Neural cell (in vitro differentiated cells): ENCODE data around the gene TMBIM1. TPM values are rescaled to one million over a fixed set of nuclear protein-coding genes. Genes with fewer than 3 reads are reported as not detected.
"Not testable (repeated sequence)": the region's sequence is repeated elsewhere in the genome, so short reads cannot be mapped to it uniquely, and the experiment has no call there.

ENCODE experiments used
- H2AFZ ChIP-seq: fragments of 200-600, 300-800 bp; sonication (generic), shearing (Covaris generic); 2 replicates; pipeline ENCODE4 v1.6.0; 2014; ENCODE audit warnings: low read depth, mild to moderate bottlenecking, antibody characterized with exemption, low read length, moderate library complexity
- H3F3A ChIP-seq: fragments of 200-600 bp; shearing (Covaris generic); 2 replicates; pipeline ENCODE4 v1.6.1; 2016; ENCODE audit warnings: mild to moderate bottlenecking, moderate library complexity, mixed read lengths, antibody characterized with exemption, low read length; ENCODE audit not compliant: insufficient read depth, poor library complexity, severe bottlenecking
- H3K27ac ChIP-seq: fragments of 200-600, 300-800 bp; sonication (generic), shearing (Covaris generic); 2 replicates; pipeline ENCODE4 v1.5.1; 2014; ENCODE audit warnings: mild to moderate bottlenecking, low read length, moderate library complexity
- H3K27me3 ChIP-seq: fragments of 300-800, 200-600 bp; sonication (generic), shearing (Covaris generic); 2 replicates; pipeline ENCODE4 v1.6.0; 2014; ENCODE audit warnings: mild to moderate bottlenecking, low read depth, low read length, moderate library complexity; ENCODE audit not compliant: insufficient read depth
- H3K36me3 ChIP-seq: fragments of 300-800, 200-600 bp; sonication (generic), shearing (Covaris generic); 2 replicates; pipeline ENCODE4 v1.5.1; 2014; ENCODE audit warnings: mild to moderate bottlenecking, antibody characterized with exemption, low read length, moderate library complexity; ENCODE audit not compliant: insufficient read depth
- H3K4me2 ChIP-seq: fragments of 300-800, 200-600 bp; sonication (generic), shearing (Covaris generic); 2 replicates; pipeline ENCODE4 v1.6.0; 2014; ENCODE audit warnings: mild to moderate bottlenecking, low read length
- H3K4me3 ChIP-seq: fragments of 300-800, 200-600 bp; sonication (generic), shearing (Covaris generic); 2 replicates; pipeline ENCODE4 v1.5.1; 2014; ENCODE audit warnings: mild to moderate bottlenecking, low read length, moderate library complexity
- H3K79me2 ChIP-seq: fragments of 200-600 bp; shearing (Covaris generic); replicated peaks from 2 replicates; pipeline ENCODE4 v1.6.0; 2014; ENCODE audit warnings: mild to moderate bottlenecking, low read length, moderate library complexity; ENCODE audit not compliant: insufficient read depth
- H3K9ac ChIP-seq: fragments of 300-800, 200-600 bp; sonication (generic), shearing (Covaris generic); 2 replicates; pipeline ENCODE4 v1.6.1; 2016; ENCODE audit warnings: mild to moderate bottlenecking, low read length, mixed read lengths
- H3K9me2 ChIP-seq: fragments of 200-600 bp; shearing (Covaris generic); 2 replicates; pipeline ENCODE4 v1.6.1; 2016; ENCODE audit warnings: mild to moderate bottlenecking, low read length, mixed read lengths; ENCODE audit not compliant: insufficient read depth
- H3K9me3 ChIP-seq: fragments of 200-600, 300-800 bp; sonication (generic), shearing (Covaris generic); 2 replicates; pipeline ENCODE4 v1.6.1; 2016; ENCODE audit warnings: mild to moderate bottlenecking, mixed run types, low read length, moderate library complexity, mixed read lengths
- H4K20me1 ChIP-seq: fragments of 200-600 bp; shearing (Covaris generic); 2 replicates; pipeline ENCODE4 v1.6.1; 2016; ENCODE audit warnings: mild to moderate bottlenecking, mixed run types; ENCODE audit not compliant: insufficient read depth
- CTCF ChIP-seq: fragments of 450-650 bp; IDR thresholded peaks from 2 replicates; pipeline ENCODE4 v1.5.1; 2014; ENCODE audit warnings: antibody characterized with exemption, mild to moderate bottlenecking, moderate library complexity; ENCODE audit not compliant: poor library complexity, severe bottlenecking
- EP300 ChIP-seq: fragments of 450-650 bp; conservative IDR thresholded peaks from 2 replicates; pipeline ENCODE4 v1.6.1; 2014; ENCODE audit warnings: antibody characterized with exemption, mild to moderate bottlenecking, moderate library complexity; ENCODE audit not compliant: poor library complexity, severe bottlenecking
- EZH2 ChIP-seq: fragments of 200-600, 300-800 bp; shearing (Covaris generic), sonication (generic); IDR thresholded peaks from 2 replicates; pipeline ENCODE4 v1.6.1; 2014; ENCODE audit warnings: antibody characterized with exemption, low read length, borderline replicate concordance, mild to moderate bottlenecking; ENCODE audit not compliant: insufficient read depth, poor library complexity, severe bottlenecking
- MXI1 ChIP-seq: fragments of 450-650 bp; conservative IDR thresholded peaks from 2 replicates; pipeline ENCODE4 v1.6.1; 2014; ENCODE audit warnings: antibody characterized with exemption, mild to moderate bottlenecking; ENCODE audit not compliant: poor library complexity, severe bottlenecking
- POLR2AphosphoS5 ChIP-seq: IDR thresholded peaks from 2 replicates; pipeline ENCODE4 v1.6.1; 2012
- RAD21 ChIP-seq: fragments of 450-650 bp; conservative IDR thresholded peaks from 2 replicates; pipeline ENCODE4 v1.6.1; 2014; ENCODE audit warnings: antibody characterized with exemption, mild to moderate bottlenecking, moderate library complexity
- REST ChIP-seq: IDR thresholded peaks from 2 replicates; pipeline ENCODE4 v1.6.1; 2012; ENCODE audit warnings: borderline replicate concordance
- SMC3 ChIP-seq: fragments of 450-650 bp; conservative IDR thresholded peaks from 2 replicates; pipeline ENCODE4 v1.6.1; 2014; ENCODE audit warnings: antibody characterized with exemption, mild to moderate bottlenecking, moderate library complexity; ENCODE audit not compliant: poor library complexity
- TAF1 ChIP-seq: IDR thresholded peaks from 2 replicates; pipeline ENCODE4 v1.6.1; 2012; ENCODE audit warnings: low read depth
- polyA plus RNA-seq: library from polyadenylated mRNA; depleted of rRNA; stranded (reverse); fragments of >200 nt; gene quantifications from 2 replicates; pipeline ENCODE4 v1.2.3, GENCODE V29; 2014

Gene TMBIM1
- polyA plus RNA-seq, 1 donor from 2014 or later, result not detected

GRCh38 chr2:218317303-218317630 is 25.0 kb upstream of the TMBIM1 start:
- Histone ChIP-seq H3K4me3 (no peak overlapping the region), H3F3A (no peaks in the 10 kb centered on the region), H3K79me2 (no peaks in the 10 kb centered on the region), H3K27me3 (no peaks in the 10 kb centered on the region), H3K36me3 (no peaks in the 10 kb centered on the region), H3K27ac (no peak overlapping the region), H3K9ac (no peak overlapping the region), H4K20me1 (no peaks in the 10 kb centered on the region), H3K4me2 (no peak overlapping the region), H3K9me3 (no peaks in the 10 kb centered on the region), H2AFZ (no peak overlapping the region), H3K9me2 (no peaks in the 10 kb centered on the region)
- TF ChIP-seq CTCF, result no peak
- no peak for TF ChIP-seq MXI1
- TF ChIP-seq REST, result no peak
- no peak for TF ChIP-seq RAD21
- TF ChIP-seq EP300, result no peak
- no peak for TF ChIP-seq SMC3
- no peak for TF ChIP-seq POLR2AphosphoS5
- no peak for TF ChIP-seq EZH2
- no peak for TF ChIP-seq TAF1

GRCh38 chr2:218315397-218315796 is 23.1 kb upstream of the TMBIM1 start:
- TF ChIP-seq CTCF (no peak), RAD21 (no peak), TAF1 (no peak), POLR2AphosphoS5 (no peak), REST (no peak), SMC3 (no peak), EZH2 (no peak), EP300 (no peak), MXI1 (no peak)

GRCh38 chr2:218314764-218315163 is 22.5 kb upstream of the TMBIM1 start:
- not testable (repeated sequence) for H3K27me3 ChIP-seq, H3K9me2 ChIP-seq, H3F3A ChIP-seq, H3K9ac ChIP-seq, H3K9me3 ChIP-seq, H3K4me2 ChIP-seq, H3K27ac ChIP-seq, H3K4me3 ChIP-seq, H3K36me3 ChIP-seq, H4K20me1 ChIP-seq, H2AFZ ChIP-seq, H3K79me2 ChIP-seq

More at GRCh38 chr2:218315397-218315796, 23.1 kb upstream of the TMBIM1 start:
- Histone ChIP-seq H3K9me3 (no peaks in the 10 kb centered on the region), H3K36me3 (no peaks in the 10 kb centered on the region), H3K4me2 (no peak overlapping the region), H3F3A (no peaks in the 10 kb centered on the region), H3K27ac (no peak overlapping the region), H3K79me2 (no peaks in the 10 kb centered on the region), H3K9ac (no peak overlapping the region), H3K4me3 (no peak overlapping the region), H3K9me2 (no peaks in the 10 kb centered on the region), H3K27me3 (no peaks in the 10 kb centered on the region), H2AFZ (no peak overlapping the region), H4K20me1 (no peaks in the 10 kb centered on the region)
